ENCODE results near the gene ST6GAL1.

- TF ChIP-seq CTCF (IDR thresholded peaks at IDR 0.05), result no peak
- TF ChIP-seq POLR2A (IDR thresholded peaks at IDR 0.05), result no peak
Observed at GRCh38 chr3:187062526-187063177, 132.3 kb downstream of the ST6GAL1 start.
